ENCODE measurements around the gene OVOL1.

OVOL1 gene

GRCh38 chr11:65770951-65771567 lies 15.8 kb upstream of the OVOL1 start:
- TF ChIP-seq CTCF (IDR thresholded peaks at IDR 0.05; ENCODE audit: low read depth, low read length), result no peak

GRCh38 chr11:65771589-65772112 lies 15.2 kb upstream of the OVOL1 start:
- no peak for TF ChIP-seq CTCF (IDR thresholded peaks at IDR 0.05; ENCODE audit: low read depth, low read length)
- in situ Hi-C loops (cut with HindIII; ENCODE audit: low sequenced_read_pairs), result no loop called here
- no peak for DNase-seq (ENCODE audit: low read depth, low spot score)
- H3K4me3 ChIP-seq (ENCODE audit: low read depth, low read length), result no peak overlapping the region

More at GRCh38 chr11:65770951-65771567, 15.8 kb upstream of the OVOL1 start:
- H3K4me3 ChIP-seq (ENCODE audit: low read depth, low read length), result no peak overlapping the region
- in situ Hi-C loops (cut with HindIII; ENCODE audit: low sequenced_read_pairs), result no loop called here
- no peak for DNase-seq (ENCODE audit: low read depth, low spot score)

GRCh38 chr11:65773784-65774411 lies 13.0 kb upstream of the OVOL1 start:
- in situ Hi-C loops (cut with HindIII; ENCODE audit: low sequenced_read_pairs), result no loop called here
- H3K4me3 ChIP-seq (ENCODE audit: low read depth, low read length), result no peak overlapping the region
- DNase-seq (ENCODE audit: low read depth, low spot score), result no peak
- TF ChIP-seq CTCF (IDR thresholded peaks at IDR 0.05; ENCODE audit: low read depth, low read length), result no peak

GRCh38 chr11:65774525-65775306 lies 12.1 kb upstream of the OVOL1 start:
- H3K4me3 ChIP-seq (ENCODE audit: low read depth, low read length), result no peak overlapping the region
- in situ Hi-C loops (cut with HindIII; ENCODE audit: low sequenced_read_pairs), result no loop called here
- DNase-seq (ENCODE audit: low read depth, low spot score), result no peak
- TF ChIP-seq CTCF (IDR thresholded peaks at IDR 0.05; ENCODE audit: low read depth, low read length), result no peak

GRCh38 chr11:65776196-65776595 lies 10.7 kb upstream of the OVOL1 start:
- in situ Hi-C loops (cut with HindIII; ENCODE audit: low sequenced_read_pairs), result no loop called here

More at GRCh38 chr11:65776196-65776595, 10.7 kb upstream of the OVOL1 start:
- no peak for TF ChIP-seq CTCF (IDR thresholded peaks at IDR 0.05; ENCODE audit: low read depth, low read length)
- no peak for DNase-seq (ENCODE audit: low read depth, low spot score)
- H3K4me3 ChIP-seq (ENCODE audit: low read depth, low read length), result no peak overlapping the region
